PC-9 (cell line): ENCODE data around the gene C1QTNF1. TPM values are rescaled to one million over a fixed set of nuclear protein-coding genes. Genes with fewer than 3 reads are reported as not detected.

Source experiments
- BruUV-seq: library from RNA; stranded (reverse); fragments of 400-500 nt; replicated peaks from 2 replicates; lab custom pipeline; 2021; lab: Mats Ljungman, UMichigan
- CTCF ChIA-PET: fragments of 300-600 bp; sonication (Branson Sonifier 250); formaldehyde crosslinking; loops from one replicate; lab custom pipeline; 2022; ENCODE audit warnings: antibody characterized with exemption; lab: Charles Lee
- POLR2A ChIA-PET: fragments of 300-600 bp; sonication (Branson Sonifier 250); formaldehyde crosslinking; loops from one replicate; lab custom pipeline; 2022; ENCODE audit warnings: antibody characterized with exemption; ENCODE audit not compliant: unreplicated experiment; lab: Charles Lee
- DNase-seq, 2 experiments: peaks; one replicate each; pipeline versions ENCODE4 v3.0.0 to v3.0.0-alpha.2; 2015 to 2022; ENCODE audit warnings: mixed read lengths in 1 of 2
- H2AFZ ChIP-seq: fragments of 200-600 bp; sonication (generic); 2 replicates; pipeline ENCODE4 v1.8.1; 2017; ENCODE audit warnings: antibody characterized with exemption
- H3F3A ChIP-seq: fragments of 200-600 bp; sonication (generic); 2 replicates; pipeline ENCODE4 v1.8.1; 2017; ENCODE audit warnings: antibody characterized with exemption, mild to moderate bottlenecking, low read depth; ENCODE audit not compliant: insufficient read depth
- H3K27ac ChIP-seq: fragments of 200-600 bp; sonication (generic); 2 replicates; pipeline ENCODE4 v1.6.1; 2016; ENCODE audit warnings: mixed run types
- H3K27me3 ChIP-seq: fragments of 200-600 bp; sonication (generic); 2 replicates; pipeline ENCODE4 v1.6.1; 2016; ENCODE audit warnings: low read depth, mixed run types; ENCODE audit not compliant: insufficient read depth
- H3K36me3 ChIP-seq: fragments of 200-600 bp; sonication (generic); 2 replicates; pipeline ENCODE4 v1.6.1; 2016; ENCODE audit warnings: low read depth, mixed run types
- H3K4me1 ChIP-seq: fragments of 200-600 bp; sonication (generic); replicated peaks from 2 replicates; pipeline ENCODE4 v1.6.1; 2016; ENCODE audit warnings: mixed run types; ENCODE audit not compliant: insufficient read depth
- H3K4me2 ChIP-seq: fragments of 200-600 bp; sonication (generic); 2 replicates; pipeline ENCODE4 v1.6.1; 2017; ENCODE audit warnings: mixed run types
- H3K4me3 ChIP-seq: fragments of 200-600 bp; sonication (generic); 2 replicates; pipeline ENCODE4 v1.6.1; 2016; ENCODE audit warnings: mixed run types
- H3K79me2 ChIP-seq: fragments of 200-600 bp; sonication (generic); 2 replicates; pipeline ENCODE4 v1.6.1; 2017; ENCODE audit warnings: low read depth, mixed run types
- H3K9me2 ChIP-seq: fragments of 200-600 bp; sonication (generic); 2 replicates; pipeline ENCODE4 v1.8.1; 2017; ENCODE audit warnings: mild to moderate bottlenecking; ENCODE audit not compliant: insufficient read depth
- H3K9me3 ChIP-seq: fragments of 200-600 bp; sonication (generic); 2 replicates; pipeline ENCODE4 v1.8.1; 2016; ENCODE audit warnings: low read depth; ENCODE audit not compliant: insufficient read depth
- H4K20me1 ChIP-seq: fragments of 200-600 bp; sonication (generic); 2 replicates; pipeline ENCODE4 v1.8.1; 2017; ENCODE audit not compliant: insufficient read depth
- EZH2 ChIP-seq: fragments of 200-600 bp; sonication (generic); IDR thresholded peaks from 2 replicates; pipeline ENCODE4 v1.8.0; 2017; ENCODE audit warnings: antibody characterized with exemption, low read depth
- intact Hi-C: fragments of 100-400 bp; cut with micrococcal nuclease; formaldehyde crosslinking; loops from one replicate; pipeline ENCODE4 v1.10.0; 2022; ENCODE audit not compliant: unreplicated experiment
- total RNA-seq: library from RNA; stranded (reverse); gene quantifications from 2 replicates; pipeline ENCODE4 v1.2.3, GENCODE V29; 2021
- TF ChIP-seq, protein P1 (sequence below): fragments of 200-600 bp; sonication (generic); conservative IDR thresholded peaks from 2 replicates; pipeline ENCODE4 v1.6.1; 2017; ENCODE audit warnings: mixed run types, antibody characterized with exemption, mild to moderate bottlenecking, moderate library complexity

Gene C1QTNF1
- total RNA-seq, 1 experiment from 2014 or later, result 3.4 TPM

DNA sequence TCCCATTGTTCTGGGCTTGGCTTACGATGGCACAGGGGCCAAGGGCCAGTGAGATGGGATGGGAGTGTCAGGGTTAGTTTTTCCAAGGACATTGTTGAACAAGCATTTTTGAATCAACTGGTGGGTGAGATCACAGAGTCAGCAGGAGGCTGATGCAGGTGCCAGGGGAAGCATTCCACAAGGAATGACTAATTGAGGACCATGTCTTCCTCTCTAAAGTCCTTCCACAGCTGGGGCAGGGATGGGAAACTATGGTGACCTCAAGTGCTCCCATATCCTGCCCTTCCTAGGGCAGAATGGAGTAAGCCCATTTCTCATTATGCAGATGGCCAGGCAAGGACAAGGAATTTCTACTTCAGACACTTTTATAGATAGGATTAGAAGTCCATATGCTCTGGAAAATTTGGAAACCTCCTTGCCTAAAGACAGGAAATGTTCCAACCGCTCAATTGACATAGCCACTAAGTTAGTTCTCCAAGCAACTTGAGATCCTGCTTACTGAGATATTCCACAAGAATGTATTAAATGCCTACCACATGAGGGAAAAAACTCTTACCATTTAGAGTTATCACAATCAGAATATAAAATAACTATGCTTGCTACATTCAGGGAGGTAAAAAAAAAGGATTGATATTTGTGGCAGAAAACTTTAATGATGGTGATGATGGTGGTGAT is 29.4 kb downstream of the C1QTNF1 start:
- no peak overlapping the region for H3K27ac ChIP-seq
- TF ChIP-seq, protein P1, sequence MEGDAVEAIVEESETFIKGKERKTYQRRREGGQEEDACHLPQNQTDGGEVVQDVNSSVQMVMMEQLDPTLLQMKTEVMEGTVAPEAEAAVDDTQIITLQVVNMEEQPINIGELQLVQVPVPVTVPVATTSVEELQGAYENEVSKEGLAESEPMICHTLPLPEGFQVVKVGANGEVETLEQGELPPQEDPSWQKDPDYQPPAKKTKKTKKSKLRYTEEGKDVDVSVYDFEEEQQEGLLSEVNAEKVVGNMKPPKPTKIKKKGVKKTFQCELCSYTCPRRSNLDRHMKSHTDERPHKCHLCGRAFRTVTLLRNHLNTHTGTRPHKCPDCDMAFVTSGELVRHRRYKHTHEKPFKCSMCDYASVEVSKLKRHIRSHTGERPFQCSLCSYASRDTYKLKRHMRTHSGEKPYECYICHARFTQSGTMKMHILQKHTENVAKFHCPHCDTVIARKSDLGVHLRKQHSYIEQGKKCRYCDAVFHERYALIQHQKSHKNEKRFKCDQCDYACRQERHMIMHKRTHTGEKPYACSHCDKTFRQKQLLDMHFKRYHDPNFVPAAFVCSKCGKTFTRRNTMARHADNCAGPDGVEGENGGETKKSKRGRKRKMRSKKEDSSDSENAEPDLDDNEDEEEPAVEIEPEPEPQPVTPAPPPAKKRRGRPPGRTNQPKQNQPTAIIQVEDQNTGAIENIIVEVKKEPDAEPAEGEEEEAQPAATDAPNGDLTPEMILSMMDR, result no peak
- TF ChIP-seq EZH2, result no peak
- H2AFZ ChIP-seq, result no peak overlapping the region
- H3K27me3 ChIP-seq, result no peaks in the 10 kb centered on the region
- intact Hi-C loops, result no loop called here
- H3K36me3 ChIP-seq, result no peaks in the 10 kb centered on the region
- ChIA-PET CTCF (no interaction called here), POLR2A (no interaction called here)
- no peaks in the 10 kb centered on the region for H3F3A ChIP-seq
- no peaks in the 10 kb centered on the region for H3K4me1 ChIP-seq
- H3K79me2 ChIP-seq, result no peaks in the 10 kb centered on the region
- H3K9me2 ChIP-seq, result no peaks in the 10 kb centered on the region
- no peak overlapping the region for H3K4me2 ChIP-seq
- H3K9me3 ChIP-seq, result no peaks in the 10 kb centered on the region
- no TSS peak for BruUV-seq
- DNase-seq, result no peak
- H3K4me3 ChIP-seq, result no peak overlapping the region
- no peaks in the 10 kb centered on the region for H4K20me1 ChIP-seq

DNA sequence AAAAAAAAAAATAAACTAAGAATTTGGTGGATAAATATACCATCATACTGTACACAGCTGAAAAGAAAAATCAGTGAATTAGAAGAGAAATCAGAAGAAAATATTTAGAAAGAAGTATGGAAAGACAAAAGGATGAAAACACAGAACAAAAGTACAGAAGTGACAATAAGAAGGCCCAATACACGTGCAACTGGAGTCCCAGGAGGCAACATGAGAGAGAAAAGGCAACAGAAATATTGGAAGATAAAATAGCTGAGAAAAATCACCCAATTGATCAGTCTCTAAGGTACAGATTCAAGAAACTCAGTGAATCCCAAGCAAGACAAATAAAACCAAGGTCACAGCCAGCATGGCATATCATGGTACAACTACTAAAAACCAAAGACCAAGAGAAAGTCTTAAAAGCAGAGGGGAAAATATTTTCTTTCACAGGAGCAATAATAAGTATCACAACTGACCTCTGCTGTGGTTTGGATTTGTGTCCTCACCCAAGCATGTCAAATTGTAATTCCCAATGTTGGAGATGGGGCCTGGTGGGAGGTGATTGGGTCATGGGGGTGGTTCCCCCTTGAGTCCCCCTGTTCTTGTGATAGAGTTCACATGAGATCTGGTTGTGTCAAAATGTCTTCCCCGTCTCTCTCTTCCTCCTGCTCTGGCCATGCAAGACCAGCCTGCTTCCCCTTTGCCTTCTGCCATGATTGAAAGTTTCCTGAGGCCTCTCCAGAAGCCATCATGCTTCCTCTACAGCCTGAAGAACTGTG is 30.4 kb downstream of the C1QTNF1 start:
- intact Hi-C loops, result no loop called here

DNA sequence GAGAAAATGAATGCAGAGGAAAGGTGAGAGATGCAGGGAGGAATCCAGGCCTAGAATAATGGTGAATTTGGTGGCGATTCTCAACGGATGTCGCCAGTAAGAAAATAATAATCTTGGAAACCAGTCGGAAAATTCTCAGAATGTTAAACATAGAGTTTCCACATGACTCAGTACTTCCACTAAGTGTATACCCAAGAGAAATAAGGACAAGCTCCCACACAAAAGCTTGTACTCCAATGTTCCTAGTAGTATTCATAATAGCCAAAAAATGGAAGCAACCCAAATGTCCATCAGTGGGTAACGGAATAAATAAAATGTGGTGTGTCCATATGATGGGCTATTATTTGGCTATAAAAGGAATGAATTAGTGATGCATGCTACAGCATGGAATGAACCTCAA is 31.2 kb downstream of the C1QTNF1 start:
- H3K4me1 ChIP-seq, result no peaks in the 10 kb centered on the region
- H3K36me3 ChIP-seq, result no peaks in the 10 kb centered on the region
- no peaks in the 10 kb centered on the region for H3F3A ChIP-seq
- H3K4me2 ChIP-seq, result no peak overlapping the region
- intact Hi-C loops, result no loop called here
- no peaks in the 10 kb centered on the region for H3K9me3 ChIP-seq
- H3K79me2 ChIP-seq, result no peaks in the 10 kb centered on the region
- H3K4me3 ChIP-seq, result no peak overlapping the region
- TF ChIP-seq, protein P1, result no peak
- no peak for TF ChIP-seq EZH2
- no peak overlapping the region for H3K27ac ChIP-seq
- no peaks in the 10 kb centered on the region for H4K20me1 ChIP-seq
- no TSS peak for BruUV-seq
- ChIA-PET CTCF (no interaction called here), POLR2A (no interaction called here)
- no peak for DNase-seq
- no peaks in the 10 kb centered on the region for H3K27me3 ChIP-seq
- H3K9me2 ChIP-seq, result no peaks in the 10 kb centered on the region
- no peak overlapping the region for H2AFZ ChIP-seq

More for the DNA sequence above, 30.4 kb downstream of the C1QTNF1 start:
- CTCF ChIA-PET, result interaction anchor here (0.7 kb wide), 1 partner anchor 31 kb away, joined by 4 read pairs; no protein-coding TSS in a partner anchor
- Histone ChIP-seq H3K36me3 (no peaks in the 10 kb centered on the region), H4K20me1 (no peaks in the 10 kb centered on the region), H3K4me1 (no peaks in the 10 kb centered on the region), H3K79me2 (no peaks in the 10 kb centered on the region), H3K9me3 (no peaks in the 10 kb centered on the region), H3K4me2 (no peak overlapping the region), H3K4me3 (no peak overlapping the region), H3K27me3 (no peaks in the 10 kb centered on the region), H3K9me2 (no peaks in the 10 kb centered on the region), H3F3A (no peaks in the 10 kb centered on the region), H2AFZ (no peak overlapping the region), H3K27ac (no peak overlapping the region)
- TF ChIP-seq, protein P1, result no peak
- no peak for TF ChIP-seq EZH2
- DNase-seq, result no peak
- BruUV-seq, result no TSS peak
- POLR2A ChIA-PET, result no interaction called here
